ENCODE results near the gene FRMPD4. TPM values are rescaled to one million over a fixed set of nuclear protein-coding genes. Genes with fewer than 3 reads are reported as not detected.

The FRMPD4 gene
- total and polyA plus RNA-seq, 2 experiments from 2014 or later: 0.19 to 0.80 TPM

- Histone ChIP-seq H3K36me3 (ENCODE audit: insufficient read depth) (no peaks in the 10 kb centered on the region), H3K9me2 (ENCODE audit: insufficient read depth) (no peaks in the 10 kb centered on the region), H3F3A (replicated peaks; ENCODE audit: low read depth) (no peaks in the 10 kb centered on the region), H3K79me2 (replicated peaks; ENCODE audit: insufficient read depth) (no peaks in the 10 kb centered on the region), H3K27me3 (ENCODE audit: insufficient read depth) (no peaks in the 10 kb centered on the region), H3K4me2 (no peak overlapping the region), H3K4me3 (no peak overlapping the region), H3K27ac (ENCODE audit: low read depth) (no peak overlapping the region), H2AFZ (no peak overlapping the region), H3K4me1 (ENCODE audit: insufficient read depth) (no peaks in the 10 kb centered on the region), H4K20me1 (replicated peaks; ENCODE audit: insufficient read depth) (no peaks in the 10 kb centered on the region)
- no peak for ATAC-seq
- Mint-ChIP-seq H3K9me3 (no peaks in the 10 kb centered on the region), H3K4me3 (no peak overlapping the region), H3K4me1 (no peaks in the 10 kb centered on the region), H3K36me3 (ENCODE audit: low read depth) (no peaks in the 10 kb centered on the region), H3K27me3 (ENCODE audit: insufficient read depth, low read depth, poor library complexity) (no peaks in the 10 kb centered on the region), H3K27ac (no peak overlapping the region)
- no peak for TF ChIP-seq NANOG (IDR thresholded peaks at IDR 0.05; ENCODE audit: borderline replicate concordance)
- TF ChIP-seq EZH2 (IDR thresholded peaks at IDR 0.05; ENCODE audit: low read depth, unreplicated experiment): no peak
- TF ChIP-seq STAT1 (IDR thresholded peaks at IDR 0.05; ENCODE audit: unreplicated experiment): no peak
- no peak for TF ChIP-seq ZNF462 (CRISPR knock-in tag; IDR thresholded peaks at IDR 0.05)
- no peak for TF ChIP-seq JUNB (IDR thresholded peaks at IDR 0.05; ENCODE audit: unreplicated experiment)
- no peak for TF ChIP-seq EZH2phosphoT487 (IDR thresholded peaks at IDR 0.05; ENCODE audit: unreplicated experiment)
- TF ChIP-seq ZNF114 (CRISPR knock-in tag; IDR thresholded peaks at IDR 0.05): no peak
- TF ChIP-seq POLR2AphosphoS5 (IDR thresholded peaks at IDR 0.05; ENCODE audit: low read depth): no peak
- TF ChIP-seq, protein P1, sequence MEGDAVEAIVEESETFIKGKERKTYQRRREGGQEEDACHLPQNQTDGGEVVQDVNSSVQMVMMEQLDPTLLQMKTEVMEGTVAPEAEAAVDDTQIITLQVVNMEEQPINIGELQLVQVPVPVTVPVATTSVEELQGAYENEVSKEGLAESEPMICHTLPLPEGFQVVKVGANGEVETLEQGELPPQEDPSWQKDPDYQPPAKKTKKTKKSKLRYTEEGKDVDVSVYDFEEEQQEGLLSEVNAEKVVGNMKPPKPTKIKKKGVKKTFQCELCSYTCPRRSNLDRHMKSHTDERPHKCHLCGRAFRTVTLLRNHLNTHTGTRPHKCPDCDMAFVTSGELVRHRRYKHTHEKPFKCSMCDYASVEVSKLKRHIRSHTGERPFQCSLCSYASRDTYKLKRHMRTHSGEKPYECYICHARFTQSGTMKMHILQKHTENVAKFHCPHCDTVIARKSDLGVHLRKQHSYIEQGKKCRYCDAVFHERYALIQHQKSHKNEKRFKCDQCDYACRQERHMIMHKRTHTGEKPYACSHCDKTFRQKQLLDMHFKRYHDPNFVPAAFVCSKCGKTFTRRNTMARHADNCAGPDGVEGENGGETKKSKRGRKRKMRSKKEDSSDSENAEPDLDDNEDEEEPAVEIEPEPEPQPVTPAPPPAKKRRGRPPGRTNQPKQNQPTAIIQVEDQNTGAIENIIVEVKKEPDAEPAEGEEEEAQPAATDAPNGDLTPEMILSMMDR (conservative IDR thresholded peaks at IDR 0.05; ENCODE audit: low read depth in 2 of 2): no peak
- no peak for TF ChIP-seq CREB1 (CRISPR knock-in tag; IDR thresholded peaks at IDR 0.05; ENCODE audit: low read depth)
- TF ChIP-seq, protein P2, sequence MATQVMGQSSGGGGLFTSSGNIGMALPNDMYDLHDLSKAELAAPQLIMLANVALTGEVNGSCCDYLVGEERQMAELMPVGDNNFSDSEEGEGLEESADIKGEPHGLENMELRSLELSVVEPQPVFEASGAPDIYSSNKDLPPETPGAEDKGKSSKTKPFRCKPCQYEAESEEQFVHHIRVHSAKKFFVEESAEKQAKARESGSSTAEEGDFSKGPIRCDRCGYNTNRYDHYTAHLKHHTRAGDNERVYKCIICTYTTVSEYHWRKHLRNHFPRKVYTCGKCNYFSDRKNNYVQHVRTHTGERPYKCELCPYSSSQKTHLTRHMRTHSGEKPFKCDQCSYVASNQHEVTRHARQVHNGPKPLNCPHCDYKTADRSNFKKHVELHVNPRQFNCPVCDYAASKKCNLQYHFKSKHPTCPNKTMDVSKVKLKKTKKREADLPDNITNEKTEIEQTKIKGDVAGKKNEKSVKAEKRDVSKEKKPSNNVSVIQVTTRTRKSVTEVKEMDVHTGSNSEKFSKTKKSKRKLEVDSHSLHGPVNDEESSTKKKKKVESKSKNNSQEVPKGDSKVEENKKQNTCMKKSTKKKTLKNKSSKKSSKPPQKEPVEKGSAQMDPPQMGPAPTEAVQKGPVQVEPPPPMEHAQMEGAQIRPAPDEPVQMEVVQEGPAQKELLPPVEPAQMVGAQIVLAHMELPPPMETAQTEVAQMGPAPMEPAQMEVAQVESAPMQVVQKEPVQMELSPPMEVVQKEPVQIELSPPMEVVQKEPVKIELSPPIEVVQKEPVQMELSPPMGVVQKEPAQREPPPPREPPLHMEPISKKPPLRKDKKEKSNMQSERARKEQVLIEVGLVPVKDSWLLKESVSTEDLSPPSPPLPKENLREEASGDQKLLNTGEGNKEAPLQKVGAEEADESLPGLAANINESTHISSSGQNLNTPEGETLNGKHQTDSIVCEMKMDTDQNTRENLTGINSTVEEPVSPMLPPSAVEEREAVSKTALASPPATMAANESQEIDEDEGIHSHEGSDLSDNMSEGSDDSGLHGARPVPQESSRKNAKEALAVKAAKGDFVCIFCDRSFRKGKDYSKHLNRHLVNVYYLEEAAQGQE (IDR thresholded peaks at IDR 0.05; ENCODE audit: unreplicated experiment): no peak
- no peak for TF ChIP-seq ETS1 (IDR thresholded peaks at IDR 0.05)
- no peak for TF ChIP-seq ZNF331 (CRISPR knock-in tag; IDR thresholded peaks at IDR 0.05; ENCODE audit: low read depth)
- no peak for DNase-seq (ENCODE audit: low spot score)
Measured at GRCh38 chrX:12206413-12206812, 68.1 kb downstream of the FRMPD4 start.

Data from GM23338 (cell line).